NCI-H524 treated with DMSO at 0.1 percent for 48 hours (cell line): Measurements from ENCODE around the gene NDUFV3.
"Not testable (repeated sequence)": the region's sequence is repeated elsewhere in the genome, so short reads cannot be mapped to it uniquely, and the experiment has no call there.

ENCODE experiments used
- DNase-seq: peaks from one replicate; lab custom pipeline; 2025; lab: John Stamatoyannopoulos, UW

Gene NDUFV3

DNA sequence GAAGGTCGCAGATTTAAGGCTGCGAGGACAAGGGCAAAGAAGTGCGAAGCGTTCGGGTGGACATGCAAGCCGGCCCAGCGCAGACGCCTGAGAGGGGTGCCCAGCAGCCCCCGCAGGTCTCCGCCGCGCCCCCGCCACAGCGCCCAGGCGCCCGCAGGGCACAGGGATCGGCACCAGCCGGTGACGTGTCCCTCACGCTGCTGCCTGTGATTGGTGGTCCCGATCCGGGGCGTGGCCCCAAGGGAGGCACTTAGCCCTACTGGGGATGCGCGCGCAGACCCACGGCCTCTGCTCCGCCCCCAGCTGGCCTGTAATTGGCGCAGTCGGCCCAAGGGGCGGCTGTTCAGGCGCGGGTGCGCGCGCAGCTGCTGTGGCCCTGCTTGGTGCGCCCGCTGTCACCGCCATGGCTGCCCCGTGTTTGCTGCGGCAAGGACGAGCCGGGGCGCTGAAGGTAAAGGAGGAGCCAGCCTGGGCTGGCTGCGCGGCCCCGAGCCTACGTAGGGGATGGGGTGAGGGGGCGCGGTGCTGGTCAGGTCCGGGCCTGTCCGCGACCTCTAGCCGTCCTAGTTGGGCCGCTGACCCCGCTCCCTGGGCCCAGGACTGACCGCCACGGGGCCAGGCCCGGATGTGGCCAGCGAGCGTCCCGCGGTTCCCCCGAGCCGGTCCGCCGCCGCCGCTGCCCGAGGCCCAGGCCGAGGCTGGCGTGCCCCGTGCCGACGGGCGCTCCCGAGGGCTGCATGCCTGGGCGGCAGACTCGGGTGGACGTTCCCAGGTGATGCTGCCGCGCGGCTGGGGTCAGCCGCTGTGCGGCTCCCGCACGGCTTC, at the start of gene NDUFV3:
Gene NDUFV3 (plus strand): TSS at position 379 of the 825 bp plus-strand sequence. CDS start 25 bp downstream, at position 404.
- DNase-seq: peak; percentile 87

GRCh38 chr21:42844411-42845113, 48.5 kb upstream of the NDUFV3 start:
- DNase-seq: no peak

DNA sequence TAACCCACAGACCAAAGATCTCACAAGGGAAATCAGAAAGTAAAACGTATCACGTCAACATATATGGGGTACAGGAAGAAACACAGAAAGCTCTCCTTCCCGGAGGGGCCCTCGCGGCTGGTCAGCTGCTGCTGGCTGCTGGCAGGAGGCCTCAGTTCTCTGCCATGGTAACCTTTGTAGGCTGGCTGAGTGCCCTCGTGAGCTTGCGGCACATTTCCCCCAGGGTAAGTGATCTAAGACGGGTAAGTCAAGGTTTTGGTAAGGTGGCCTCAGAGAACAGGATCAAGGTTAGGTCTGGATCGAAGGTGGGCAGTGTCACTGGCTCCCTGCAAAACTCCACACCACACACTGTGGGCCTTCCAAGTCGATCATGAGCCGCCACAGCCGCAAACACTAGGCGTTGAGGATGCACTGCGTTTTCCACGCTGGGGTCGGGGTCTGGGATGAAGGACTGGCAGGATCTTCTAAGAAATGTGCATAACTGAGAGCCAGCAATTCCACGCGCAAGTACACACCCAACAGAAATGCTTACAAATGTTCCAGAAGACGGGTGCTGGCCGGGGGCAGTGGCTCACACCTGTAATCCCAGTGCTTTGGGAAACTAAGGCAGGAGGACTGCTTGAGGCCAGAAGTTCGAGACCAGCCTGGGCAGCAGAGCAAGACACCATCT, 47.7 kb upstream of the NDUFV3 start:
- DNase-seq: no peak

DNA sequence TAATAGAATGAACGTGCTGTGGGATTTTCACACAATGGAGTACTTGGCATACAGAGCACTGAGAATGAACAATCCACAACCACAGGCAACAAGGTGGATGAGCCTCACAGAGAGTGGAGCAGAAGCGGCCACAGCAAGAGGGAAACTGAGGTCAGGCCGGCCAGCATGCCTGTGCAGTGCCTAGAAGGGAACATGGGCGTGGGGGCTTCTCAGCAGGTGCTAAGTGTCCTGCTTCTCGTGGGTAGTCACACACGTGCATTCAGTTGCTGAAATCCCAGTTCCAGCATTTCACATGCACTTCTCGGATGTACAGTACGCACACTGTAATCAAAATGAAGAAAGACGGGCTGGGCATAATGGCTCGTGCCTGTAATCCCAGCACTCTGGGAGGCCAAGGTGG, 46.9 kb upstream of the NDUFV3 start:
- no peak for DNase-seq

GRCh38 chr21:42847051-42847707, 45.9 kb upstream of the NDUFV3 start:
- DNase-seq: no peak

DNA sequence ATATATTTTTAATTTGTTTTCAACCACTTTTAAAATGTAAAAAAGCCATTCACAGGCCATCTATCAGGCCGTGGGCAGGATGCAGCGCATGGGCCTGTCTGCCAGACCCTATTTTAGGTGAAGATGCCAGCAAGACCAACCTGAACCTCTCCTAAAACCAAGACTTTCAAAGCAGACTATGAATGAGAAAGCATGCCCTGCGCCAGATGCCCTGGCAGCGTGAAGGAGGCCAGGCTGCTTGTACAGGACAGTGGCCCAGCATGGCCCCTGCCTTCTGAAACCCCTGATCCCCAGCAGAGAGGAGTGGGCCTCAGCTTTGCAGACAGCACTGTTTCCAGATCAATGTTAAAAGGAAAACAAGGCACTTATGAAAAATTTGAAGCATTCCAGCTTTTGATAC, 45.4 kb upstream of the NDUFV3 start:
- no peak for DNase-seq

- not testable (repeated sequence) for DNase-seq
These were observed 44.8 kb upstream of the NDUFV3 start for GRCh38 chr21:42848144-42848931.

GRCh38 chr21:42848932-42849758, 44.0 kb upstream of the NDUFV3 start:
- DNase-seq: no peak

- no peak for DNase-seq
These were observed 43.2 kb upstream of the NDUFV3 start for GRCh38 chr21:42849759-42850412.

DNA sequence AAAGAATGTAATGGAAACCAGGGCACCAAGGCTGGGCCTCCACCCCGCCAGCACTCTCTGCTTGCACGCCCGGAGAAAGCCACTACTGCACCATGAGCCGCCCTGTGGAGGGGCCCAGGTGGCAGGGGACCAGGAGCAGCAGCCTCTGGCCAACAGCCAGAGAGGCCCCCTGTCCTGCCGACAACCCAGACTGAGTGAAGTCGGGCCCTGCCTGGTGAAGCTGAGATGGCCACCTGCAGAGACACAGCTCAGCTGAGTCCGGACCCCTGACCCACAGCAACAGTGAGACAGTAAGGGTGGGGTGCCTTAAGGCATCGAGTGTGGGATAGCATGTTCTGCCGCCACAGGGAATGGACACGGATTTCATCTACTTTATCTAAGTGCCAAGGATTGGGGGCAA, 42.6 kb upstream of the NDUFV3 start:
- DNase-seq: no peak

DNA sequence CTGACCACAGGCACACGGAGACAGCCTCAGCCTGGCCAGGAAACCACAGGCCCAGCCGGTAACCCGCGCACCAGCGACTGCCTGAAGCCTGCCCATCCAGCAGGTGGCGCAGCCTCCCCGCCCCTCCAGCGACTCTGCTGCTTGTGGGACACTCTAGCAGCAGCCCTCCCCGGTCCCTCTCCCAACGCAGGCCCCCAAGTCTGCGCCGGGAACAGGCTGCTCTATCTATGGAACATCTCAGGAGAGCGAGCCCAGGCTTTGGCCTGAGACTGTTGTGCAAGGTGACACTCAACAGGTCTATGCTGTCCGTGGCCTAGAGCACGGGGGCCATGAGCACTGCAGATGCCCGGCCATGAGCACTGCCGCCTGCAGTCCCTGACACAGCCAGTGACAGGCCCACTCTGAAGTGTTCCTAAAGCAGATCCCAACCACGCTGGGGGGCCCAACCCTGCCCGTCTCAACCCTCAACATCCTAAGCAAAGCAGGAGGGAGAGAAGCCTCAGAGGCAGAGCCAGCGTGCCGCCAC, 42.2 kb upstream of the NDUFV3 start:
- no peak for DNase-seq

- DNase-seq: no peak
These were observed 41.1 kb upstream of the NDUFV3 start for GRCh38 chr21:42851812-42852665.

- DNase-seq: no peak
These were observed 40.1 kb upstream of the NDUFV3 start for GRCh38 chr21:42852925-42853570.

DNA sequence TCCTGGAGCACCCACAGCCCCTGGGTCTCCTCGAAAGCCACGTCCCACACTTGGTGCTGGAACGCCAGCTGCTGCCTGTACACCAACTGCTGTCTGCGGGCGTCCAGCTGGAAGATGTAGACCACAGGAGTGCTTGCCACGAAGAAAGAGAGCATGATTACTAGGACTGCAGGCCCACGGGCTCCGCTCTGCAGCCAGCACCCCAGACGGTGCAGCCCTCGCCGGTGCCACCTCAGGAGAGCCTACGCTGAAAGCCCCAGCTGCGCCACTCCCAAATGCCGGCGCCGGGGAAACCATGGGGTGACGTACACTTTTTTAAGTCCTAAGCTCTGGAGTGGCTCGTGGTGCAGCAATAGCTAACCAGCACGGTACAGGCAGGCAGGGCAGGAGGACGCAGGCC, 39.5 kb upstream of the NDUFV3 start:
- DNase-seq: no peak

DNA sequence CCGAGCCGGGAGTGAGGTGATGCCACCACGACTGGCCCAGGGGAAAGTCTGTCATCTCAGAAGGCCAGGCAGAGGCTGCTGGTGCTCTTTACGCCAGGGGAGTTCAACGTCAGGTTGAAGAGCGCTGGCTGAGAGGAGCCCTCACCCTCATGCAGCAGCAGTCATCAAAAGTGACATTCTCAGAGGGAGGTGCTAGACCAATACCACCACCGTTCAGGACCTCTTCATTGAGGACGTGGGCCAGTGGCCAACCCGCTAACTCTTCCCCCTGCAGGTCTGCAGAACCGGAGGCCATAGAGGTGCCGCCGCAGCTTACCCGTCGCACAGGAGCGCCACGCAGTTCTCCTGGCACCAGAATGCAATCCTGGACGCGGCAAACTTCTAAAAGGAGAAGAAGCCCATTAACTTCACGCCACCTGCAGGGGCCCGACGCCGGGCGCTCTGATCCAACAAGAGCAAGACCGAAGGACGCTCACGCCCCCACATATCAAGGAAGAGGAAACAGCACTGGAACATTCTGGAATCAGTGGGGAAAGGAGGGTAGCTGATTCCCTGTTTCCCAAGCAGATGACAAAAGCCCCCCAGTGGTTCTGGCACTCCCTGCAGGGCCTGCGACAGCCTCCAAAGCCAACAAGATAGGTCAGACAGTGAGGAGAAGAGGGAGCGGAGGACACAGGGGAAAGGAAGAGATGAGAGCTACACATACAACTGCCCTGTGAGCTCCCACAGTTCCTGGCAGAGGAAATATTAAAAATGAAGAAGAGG, 38.7 kb upstream of the NDUFV3 start:
- no peak for DNase-seq

GRCh38 chr21:42855171-42855936, 37.8 kb upstream of the NDUFV3 start:
- DNase-seq: no peak

DNA sequence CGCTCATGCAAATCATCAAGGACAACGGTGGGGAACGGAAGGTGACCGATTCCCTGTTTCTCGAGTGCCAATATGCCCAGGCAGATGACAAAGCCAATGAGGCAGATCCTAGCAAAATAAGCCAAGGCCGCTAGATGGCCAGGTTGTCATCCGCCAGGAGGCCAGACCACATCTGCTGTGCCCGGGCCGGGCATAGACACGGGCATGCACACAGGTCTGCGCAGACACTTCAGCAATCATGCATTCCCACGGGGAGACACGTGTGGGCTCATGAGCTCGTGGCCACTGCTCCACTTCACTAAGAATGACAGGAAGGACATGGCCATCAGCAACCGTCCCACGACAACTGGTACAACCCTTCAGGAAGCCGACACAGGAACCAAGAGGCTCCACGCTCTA, 37.2 kb upstream of the NDUFV3 start:
- no peak for DNase-seq
